Stimulated activated naive B cell treated with anti-CD40 and anti-IgM and Interleukin-4, amounts not matched to agents 10 μg/mL and 1 μg/mL and 100 μg/mL, for 72 hours (primary cell): Measurements from ENCODE around the gene STIM1.

Experiments used
- ATAC-seq, 2 donors: fragments of 150-1000 bp; cut with Tn5 transposase; replicated peaks; 2 replicates each; pipeline ENCODE4 v1.10.0; 2021; ENCODE audit warnings: moderate library complexity in 1 of 2
- DNase-seq: peaks from one replicate; pipeline ENCODE4 v3.0.0; 2021
- H3K27ac Mint-ChIP-seq: one replicate; pipeline ENCODE4 v1.8.0; 2022; ENCODE audit warnings: mild to moderate bottlenecking, mixed read lengths
- H3K27me3 Mint-ChIP-seq, 2 donors: one replicate each; pipeline ENCODE4 v1.8.0; 2022; ENCODE audit warnings: mixed read lengths in 2 of 2
- H3K36me3 Mint-ChIP-seq, 2 donors: one replicate each; pipeline ENCODE4 v1.8.0; 2022; ENCODE audit warnings: mixed read lengths in 2 of 2, mild to moderate bottlenecking in 1 of 2
- H3K4me1 Mint-ChIP-seq, 2 donors: one replicate each; pipeline ENCODE4 v1.8.0; 2022; ENCODE audit warnings: mixed read lengths in 2 of 2, mild to moderate bottlenecking in 1 of 2
- H3K4me3 Mint-ChIP-seq, 2 donors: one replicate each; pipeline ENCODE4 v1.8.0; 2022; ENCODE audit warnings: mild to moderate bottlenecking in 2 of 2, mixed read lengths in 2 of 2, moderate library complexity in 1 of 2
- H3K9me3 Mint-ChIP-seq, 2 donors: one replicate each; pipeline ENCODE4 v1.8.0; 2022; ENCODE audit warnings: mixed read lengths in 2 of 2, mild to moderate bottlenecking in 1 of 2

STIM1 gene

GRCh38 chr11:3823762-3824506 lies 31.5 kb upstream of the STIM1 start:
- ATAC-seq: no peak
- DNase-seq: no peak
- H3K27me3 Mint-ChIP-seq: no peaks in the 10 kb centered on the region
- no peak overlapping the region for H3K4me3 Mint-ChIP-seq
- H3K4me1 Mint-ChIP-seq: peaks cover 37 to 50% of the 10 kb centered on the region in 2 donors
- peaks cover 45 to 48% of the 10 kb centered on the region in 2 donors for H3K36me3 Mint-ChIP-seq
- H3K9me3 Mint-ChIP-seq: no peaks in the 10 kb centered on the region
- peak overlapping the region; percentile 83 for H3K27ac Mint-ChIP-seq

GRCh38 chr11:3824714-3825472 lies 30.6 kb upstream of the STIM1 start:
- H3K27me3 Mint-ChIP-seq: no peaks in the 10 kb centered on the region
- H3K27ac Mint-ChIP-seq: peak overlapping the region; percentile 86
- no peaks in the 10 kb centered on the region for H3K9me3 Mint-ChIP-seq
- peak; percentile 44 for DNase-seq
- H3K36me3 Mint-ChIP-seq: peaks cover 44 to 48% of the 10 kb centered on the region in 2 donors
- H3K4me3 Mint-ChIP-seq: no peak overlapping the region
- ATAC-seq: peak; percentile 82 to 84
- peaks cover 37 to 50% of the 10 kb centered on the region in 2 donors for H3K4me1 Mint-ChIP-seq

GRCh38 chr11:3825473-3826154 lies 29.9 kb upstream of the STIM1 start:
- no peaks in the 10 kb centered on the region for H3K27me3 Mint-ChIP-seq
- DNase-seq (no peak), ATAC-seq (peak; percentile 15 to 28)
- H3K4me3 Mint-ChIP-seq: no peak overlapping the region
- peak overlapping the region; percentile 86 for H3K27ac Mint-ChIP-seq
- peaks cover 40 to 48% of the 10 kb centered on the region in 2 donors for H3K36me3 Mint-ChIP-seq
- peaks cover 37 to 51% of the 10 kb centered on the region in 2 donors for H3K4me1 Mint-ChIP-seq
- H3K9me3 Mint-ChIP-seq: no peaks in the 10 kb centered on the region

- Mint-ChIP-seq H3K9me3 (peaks cover 0 to under 1% of the 10 kb centered on the region in 2 donors), H3K4me3 (no peak overlapping the region), H3K27ac (peak overlapping the region; percentile 86), H3K4me1 (peaks cover 48 to 62% of the 10 kb centered on the region in 2 donors), H3K36me3 (peaks cover 49 to 59% of the 10 kb centered on the region in 2 donors), H3K27me3 (no peaks in the 10 kb centered on the region)
- ATAC-seq (no peak), DNase-seq (no peak)
Observed at GRCh38 chr11:3826721-3827120, 28.7 kb upstream of the STIM1 start.

- Mint-ChIP-seq H3K27me3 (no peaks in the 10 kb centered on the region), H3K4me1 (peaks cover 55 to 71% of the 10 kb centered on the region in 2 donors), H3K27ac (peak overlapping the region; percentile 86), H3K36me3 (peaks cover 51 to 68% of the 10 kb centered on the region in 2 donors), H3K4me3 (no peak overlapping the region), H3K9me3 (peaks cover 0 to 1% of the 10 kb centered on the region in 2 donors)
- DNase-seq: no peak
- no peak for ATAC-seq
Observed at GRCh38 chr11:3827434-3828186, 27.9 kb upstream of the STIM1 start.

- ATAC-seq: no peak
- Mint-ChIP-seq H3K9me3 (peaks cover 0 to 1% of the 10 kb centered on the region in 2 donors), H3K36me3 (peaks cover 51 to 73% of the 10 kb centered on the region in 2 donors), H3K27ac (no peak overlapping the region), H3K4me1 (peaks cover 63 to 76% of the 10 kb centered on the region in 2 donors), H3K27me3 (no peaks in the 10 kb centered on the region), H3K4me3 (no peak overlapping the region)
- no peak for DNase-seq
Observed at GRCh38 chr11:3830088-3830487, 25.4 kb upstream of the STIM1 start.

- Mint-ChIP-seq H3K4me1 (peaks cover 63 to 76% of the 10 kb centered on the region in 2 donors), H3K4me3 (peak overlapping the region in 1 of 2 donors; percentile 63), H3K27ac (peak overlapping the region; percentile 86), H3K9me3 (peaks cover 0 to 1% of the 10 kb centered on the region in 2 donors), H3K36me3 (peaks cover 51 to 73% of the 10 kb centered on the region in 2 donors), H3K27me3 (no peaks in the 10 kb centered on the region)
- ATAC-seq: no peak
- DNase-seq: no peak
Observed at GRCh38 chr11:3830730-3831129, 24.7 kb upstream of the STIM1 start.

- peaks cover 44 to 67% of the 10 kb centered on the region in 2 donors for H3K36me3 Mint-ChIP-seq
Observed at GRCh38 chr11:3831378-3832239, 23.9 kb upstream of the STIM1 start.

GRCh38 chr11:3832816-3833215 lies 22.6 kb upstream of the STIM1 start:
- Mint-ChIP-seq H3K27me3 (no peaks in the 10 kb centered on the region), H3K36me3 (peaks cover 38 to 60% of the 10 kb centered on the region in 2 donors), H3K4me3 (peak overlapping the region in 1 of 2 donors; percentile 6)

More at GRCh38 chr11:3831378-3832239, 23.9 kb upstream of the STIM1 start:
- no peak for DNase-seq
- H3K27me3 Mint-ChIP-seq: no peaks in the 10 kb centered on the region
- H3K4me3 Mint-ChIP-seq: peak overlapping the region; percentile 37 to 63
- ATAC-seq: peak; percentile 57 to 62
- peak overlapping the region; percentile 94 for H3K27ac Mint-ChIP-seq
- peaks cover 58 to 76% of the 10 kb centered on the region in 2 donors for H3K4me1 Mint-ChIP-seq
- H3K9me3 Mint-ChIP-seq: peaks cover 0 to 1% of the 10 kb centered on the region in 2 donors

GRCh38 chr11:3833449-3833848 lies 22.0 kb upstream of the STIM1 start:
- peak overlapping the region; percentile 85 for H3K27ac Mint-ChIP-seq
- ATAC-seq: no peak
- H3K4me1 Mint-ChIP-seq: peaks cover 56 to 77% of the 10 kb centered on the region in 2 donors
- H3K9me3 Mint-ChIP-seq: peaks cover 0 to 1% of the 10 kb centered on the region in 2 donors
- no peak for DNase-seq
- peak overlapping the region; percentile 0 to 50 for H3K4me3 Mint-ChIP-seq
- no peaks in the 10 kb centered on the region for H3K27me3 Mint-ChIP-seq
- peaks cover 41 to 62% of the 10 kb centered on the region in 2 donors for H3K36me3 Mint-ChIP-seq

More at GRCh38 chr11:3832816-3833215, 22.6 kb upstream of the STIM1 start:
- Mint-ChIP-seq H3K9me3 (peaks cover 0 to 1% of the 10 kb centered on the region in 2 donors), H3K4me1 (peaks cover 54 to 74% of the 10 kb centered on the region in 2 donors), H3K27ac (peak overlapping the region; percentile 59)
- DNase-seq (no peak), ATAC-seq (no peak)

GRCh38 chr11:3834349-3834663 lies 21.2 kb upstream of the STIM1 start:
- no peak for DNase-seq
- no peak for ATAC-seq
- peak overlapping the region; percentile 86 for H3K27ac Mint-ChIP-seq
- peaks cover 62 to 85% of the 10 kb centered on the region in 2 donors for H3K4me1 Mint-ChIP-seq
- no peaks in the 10 kb centered on the region for H3K27me3 Mint-ChIP-seq
- H3K36me3 Mint-ChIP-seq: peaks cover 46 to 69% of the 10 kb centered on the region in 2 donors
- peaks cover 0 to 1% of the 10 kb centered on the region in 2 donors for H3K9me3 Mint-ChIP-seq
- H3K4me3 Mint-ChIP-seq: peak overlapping the region; percentile 76 to 77

GRCh38 chr11:3834664-3835461 lies 20.6 kb upstream of the STIM1 start:
- H3K27me3 Mint-ChIP-seq: no peaks in the 10 kb centered on the region

More at GRCh38 chr11:3834664-3835461, 20.6 kb upstream of the STIM1 start:
- Mint-ChIP-seq H3K36me3 (peaks cover 52 to 74% of the 10 kb centered on the region in 2 donors), H3K27ac (peak overlapping the region; percentile 86), H3K9me3 (peaks cover 0 to 1% of the 10 kb centered on the region in 2 donors), H3K4me3 (peak overlapping the region; percentile 76 to 77), H3K4me1 (peaks cover 66 to 91% of the 10 kb centered on the region in 2 donors)
- no peak for ATAC-seq
- DNase-seq: no peak
